HepG2 (cell line): ENCODE results near the gene SPHK2. TPM values are rescaled to one million over a fixed set of nuclear protein-coding genes. Genes with fewer than 3 reads are reported as not detected.

Experiments
- ATF5 ChIP-seq: sonication (generic); formaldehyde crosslinking; IDR thresholded peaks from 2 replicates; pipeline ENCODE4 v1.4.0; 2020; ENCODE audit warnings: mild to moderate bottlenecking, low read depth, missing genetic modification reagents
- ATRX ChIP-seq: sonication (generic); formaldehyde crosslinking; IDR thresholded peaks from 2 replicates; pipeline ENCODE4 v1.4.0; 2020; ENCODE audit warnings: missing genetic modification reagents, borderline replicate concordance
- BHLHE40 ChIP-seq: IDR thresholded peaks from 2 replicates; pipeline ENCODE4 v1.6.1; 2011; ENCODE audit warnings: low read length, improper control_type of control experiment
- CAMTA2 ChIP-seq: sonication (generic); formaldehyde crosslinking; IDR thresholded peaks from 2 replicates; pipeline ENCODE4 v1.4.0; 2020; ENCODE audit warnings: mild to moderate bottlenecking, missing genetic modification reagents, borderline replicate concordance
- GABPB1 ChIP-seq: IDR thresholded peaks from 2 replicates; pipeline ENCODE4 v1.6.1; 2016; ENCODE audit warnings: mild to moderate bottlenecking, missing genetic modification reagents, moderate library complexity, missing compliant biosample characterization
- HOXA3 ChIP-seq: sonication (generic); formaldehyde crosslinking; IDR thresholded peaks from 2 replicates; pipeline ENCODE4 v1.5.0; 2020; ENCODE audit warnings: missing genetic modification reagents
- KLF15 ChIP-seq: sonication (generic); formaldehyde crosslinking; IDR thresholded peaks from 2 replicates; pipeline ENCODE4 v1.8.1; 2023; ENCODE audit warnings: borderline replicate concordance, mild to moderate bottlenecking, inconsistent platforms, missing genetic modification reagents, mixed read lengths
- MED8 ChIP-seq: sonication (generic); formaldehyde crosslinking; IDR thresholded peaks from 2 replicates; pipeline ENCODE4 v1.8.1; 2023; ENCODE audit warnings: mild to moderate bottlenecking, missing genetic modification reagents; ENCODE audit not compliant: insufficient replicate concordance
- NFIC ChIP-seq: IDR thresholded peaks from 2 replicates; pipeline ENCODE4 v1.6.1; 2012; ENCODE audit warnings: mild to moderate bottlenecking, low read length, inconsistent platforms
- ONECUT2 ChIP-seq: sonication (generic); formaldehyde crosslinking; IDR thresholded peaks from 2 replicates; pipeline ENCODE4 v1.4.0; 2020; ENCODE audit warnings: missing genetic modification reagents
- POLR2AphosphoS5 ChIP-seq: IDR thresholded peaks from 2 replicates; pipeline ENCODE4 v1.6.1; 2012; ENCODE audit warnings: low read depth, low read length
- SMARCE1 ChIP-seq: fragments of 450-650 bp; IDR thresholded peaks from 2 replicates; pipeline ENCODE4 v1.6.1; 2017; ENCODE audit warnings: borderline replicate concordance
- SNAPC2 ChIP-seq: sonication (generic); formaldehyde crosslinking; IDR thresholded peaks from 2 replicates; pipeline ENCODE4 v1.8.1; 2022; ENCODE audit warnings: mild to moderate bottlenecking, missing genetic modification reagents
- SRSF9 ChIP-seq: fragments of 200-400 bp; formaldehyde crosslinking; IDR thresholded peaks from 2 replicates; pipeline ENCODE4 v1.6.1; 2018; ENCODE audit warnings: borderline replicate concordance, mild to moderate bottlenecking, low read depth, low read length; ENCODE audit not compliant: insufficient read depth, poor library complexity, severe bottlenecking
- SSRP1 ChIP-seq: IDR thresholded peaks from 2 replicates; pipeline ENCODE4 v1.6.1; 2016; ENCODE audit warnings: control low read depth
- TRIM24 ChIP-seq: sonication (generic); formaldehyde crosslinking; IDR thresholded peaks from 2 replicates; pipeline ENCODE4 v1.8.0; 2022; ENCODE audit warnings: mild to moderate bottlenecking, missing genetic modification reagents
- YEATS4 ChIP-seq: sonication (generic); formaldehyde crosslinking; IDR thresholded peaks from 2 replicates; pipeline ENCODE4 v1.4.0; 2020; ENCODE audit warnings: missing genetic modification reagents, borderline replicate concordance
- ZBTB39 ChIP-seq: sonication (generic); formaldehyde crosslinking; IDR thresholded peaks from 2 replicates; pipeline ENCODE4 v1.5.0; 2020; ENCODE audit warnings: missing genetic modification reagents
- ZBTB7A ChIP-seq: sonication (generic); formaldehyde crosslinking; IDR thresholded peaks from 2 replicates; pipeline ENCODE4 v1.8.0; 2022; ENCODE audit warnings: mild to moderate bottlenecking, missing genetic modification reagents
- ZFP82 ChIP-seq: sonication (generic); formaldehyde crosslinking; IDR thresholded peaks from 2 replicates; pipeline ENCODE4 v1.5.1; 2020; ENCODE audit warnings: mild to moderate bottlenecking, missing genetic modification reagents, borderline replicate concordance
- ZNF124 ChIP-seq: sonication (generic); formaldehyde crosslinking; IDR thresholded peaks from 2 replicates; pipeline ENCODE4 v1.4.0; 2020; ENCODE audit warnings: missing genetic modification reagents
- ZNF34 ChIP-seq: sonication (generic); formaldehyde crosslinking; IDR thresholded peaks from 2 replicates; pipeline ENCODE4 v1.4.0; 2020; ENCODE audit warnings: mild to moderate bottlenecking, missing genetic modification reagents, borderline replicate concordance
- ZNF615 ChIP-seq: sonication (generic); formaldehyde crosslinking; IDR thresholded peaks from 2 replicates; pipeline ENCODE4 v1.5.0; 2020; ENCODE audit warnings: mild to moderate bottlenecking, missing genetic modification reagents, borderline replicate concordance
- ZNF674 ChIP-seq: sonication (generic); formaldehyde crosslinking; IDR thresholded peaks from 2 replicates; pipeline ENCODE4 v1.5.0; 2020; ENCODE audit warnings: low read depth, mild to moderate bottlenecking, missing genetic modification reagents
- ZNF746 ChIP-seq: sonication (generic); formaldehyde crosslinking; IDR thresholded peaks from 2 replicates; pipeline ENCODE4 v1.8.0; 2022; ENCODE audit warnings: mild to moderate bottlenecking, missing genetic modification reagents
- ZNF747 ChIP-seq: sonication (generic); formaldehyde crosslinking; IDR thresholded peaks from 2 replicates; pipeline ENCODE4 v1.8.1; 2023; ENCODE audit warnings: missing genetic modification reagents, mild to moderate bottlenecking, borderline replicate concordance
- ZSCAN20 ChIP-seq: sonication (generic); formaldehyde crosslinking; IDR thresholded peaks from 2 replicates; pipeline ENCODE4 v1.4.0; 2020; ENCODE audit warnings: missing genetic modification reagents, mild to moderate bottlenecking, borderline replicate concordance
- polyA plus RNA-seq, 8 experiments: library from polyadenylated mRNA; depleted of rRNA in 3 of 8; stranded (reverse) in 7 of 8; unstranded in 1 of 8; fragments of >200 nt; fragmentation: Illumina TruSeq in 4 of 8; extraction: Trizol in 4 of 8; gene quantifications; 2 replicates each; pipeline versions ENCODE4 v1.2.1 to v1.2.3, GENCODE V29; 2011 to 2016; ENCODE audit warnings: low read depth in 4 of 8, missing spikeins in 1 of 8, mixed read lengths in 1 of 8; ENCODE audit not compliant: insufficient read depth in 1 of 8
- total RNA-seq, 5 experiments: library from RNA; depleted of rRNA; stranded (reverse); fragments of >200 nt; fragmentation: Illumina TruSeq; extraction: Trizol; gene quantifications; 2 replicates each; pipeline ENCODE4 v1.2.3, GENCODE V29; 2016; ENCODE audit warnings: low read depth in 1 of 5
- TF ChIP-seq, protein P1 (sequence below): sonication (generic); formaldehyde crosslinking; conservative IDR thresholded peaks from 2 replicates; pipeline ENCODE4 v1.4.0; 2020; ENCODE audit warnings: missing genetic modification reagents

Gene SPHK2
- total and polyA plus RNA-seq, 2 of the 13 experiments (the other 11 are each of a cell fraction or from before 2014, with no cell fraction given): 2.9 to 14.4 TPM

- TF ChIP-seq SRSF9 (no peak), CAMTA2 (CRISPR knock-in tag) (no peak), GABPB1 (CRISPR knock-in tag) (peak; percentile 71; the same call in 1 of the 2 replicates), SNAPC2 (CRISPR knock-in tag) (peak; percentile 89), ZNF746 (peak; percentile 34; the same call in 1 of the 2 replicates), ZSCAN20 (CRISPR knock-in tag) (no peak), ZNF615 (CRISPR knock-in tag) (no peak), TRIM24 (CRISPR knock-in tag) (no peak), ATF5 (CRISPR knock-in tag) (peak; percentile 86), ZNF674 (CRISPR knock-in tag) (no peak), SMARCE1 (no peak), HOXA3 (CRISPR knock-in tag) (no peak; the same call in 1 of the 2 replicates), YEATS4 (CRISPR knock-in tag) (0 out of 2 replicates have a peak, but pooled peaks have one; percentile 19), ZNF34 (CRISPR knock-in tag) (0 out of 2 replicates have a peak, but pooled peaks have one; percentile 37), POLR2AphosphoS5 (no peak; the same call in 1 of the 2 replicates), ATRX (CRISPR knock-in tag) (no peak), NFIC (no peak), ZFP82 (peak; percentile 88; the same call in 1 of the 2 replicates), MED8 (CRISPR knock-in tag) (peak; percentile 40), ONECUT2 (no peak), ZNF747 (CRISPR knock-in tag) (no peak), BHLHE40 (peak; percentile 79), ZBTB7A (no peak; the same call in 1 of the 2 replicates), KLF15 (CRISPR knock-in tag) (no peak; the same call in 1 of the 2 replicates), ZBTB39 (CRISPR knock-in tag) (0 out of 2 replicates have a peak, but pooled peaks have one; percentile 27), ZNF124 (no peak), SSRP1 (CRISPR knock-in tag) (no peak)
- TF ChIP-seq, protein P1, sequence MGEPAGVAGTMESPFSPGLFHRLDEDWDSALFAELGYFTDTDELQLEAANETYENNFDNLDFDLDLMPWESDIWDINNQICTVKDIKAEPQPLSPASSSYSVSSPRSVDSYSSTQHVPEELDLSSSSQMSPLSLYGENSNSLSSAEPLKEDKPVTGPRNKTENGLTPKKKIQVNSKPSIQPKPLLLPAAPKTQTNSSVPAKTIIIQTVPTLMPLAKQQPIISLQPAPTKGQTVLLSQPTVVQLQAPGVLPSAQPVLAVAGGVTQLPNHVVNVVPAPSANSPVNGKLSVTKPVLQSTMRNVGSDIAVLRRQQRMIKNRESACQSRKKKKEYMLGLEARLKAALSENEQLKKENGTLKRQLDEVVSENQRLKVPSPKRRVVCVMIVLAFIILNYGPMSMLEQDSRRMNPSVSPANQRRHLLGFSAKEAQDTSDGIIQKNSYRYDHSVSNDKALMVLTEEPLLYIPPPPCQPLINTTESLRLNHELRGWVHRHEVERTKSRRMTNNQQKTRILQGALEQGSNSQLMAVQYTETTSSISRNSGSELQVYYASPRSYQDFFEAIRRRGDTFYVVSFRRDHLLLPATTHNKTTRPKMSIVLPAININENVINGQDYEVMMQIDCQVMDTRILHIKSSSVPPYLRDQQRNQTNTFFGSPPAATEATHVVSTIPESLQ (CRISPR knock-in tag): no peak; the same call in 1 of the 2 replicates
Observed at GRCh38 chr19:48637449-48637947, 18.2 kb downstream of the SPHK2 start (continued).
